ENCODE results near the gene HNRNPAB.

HNRNPAB gene

GRCh38 chr5:178232124-178232919, 28.0 kb downstream of the HNRNPAB start, which contains the start of gene PHYKPL:
Gene PHYKPL (minus strand): TSS chr5:178232802. CDS start chr5:178232550, 252 bp downstream.
- TF ChIP-seq CTCF (IDR thresholded peaks at IDR 0.05; ENCODE audit: control insufficient read depth, insufficient read depth, low read depth, low read length, missing control alignments) = no peak
- DNase-seq (ENCODE audit: low read depth) = no peak

GRCh38 chr5:178232920-178233429, 28.6 kb downstream of the HNRNPAB start:
- peak overlapping the region; percentile 95 for H3K4me3 ChIP-seq (ENCODE audit: control insufficient read depth, low read depth, low read length)
- no peak for DNase-seq (ENCODE audit: low read depth)
- no peak for TF ChIP-seq CTCF (IDR thresholded peaks at IDR 0.05; ENCODE audit: control insufficient read depth, insufficient read depth, low read depth, low read length, missing control alignments)

More at GRCh38 chr5:178232124-178232919, 28.0 kb downstream of the HNRNPAB start, which contains the start of gene PHYKPL:
- H3K4me3 ChIP-seq (ENCODE audit: control insufficient read depth, low read depth, low read length) = peak within 1 kb of the TSS; percentile 95

- DNase-seq (ENCODE audit: low read depth) = no peak
- no peak overlapping the region for H3K4me3 ChIP-seq (ENCODE audit: control insufficient read depth, low read depth, low read length)
- TF ChIP-seq CTCF (IDR thresholded peaks at IDR 0.05; ENCODE audit: control insufficient read depth, insufficient read depth, low read depth, low read length, missing control alignments) = no peak
Observed at GRCh38 chr5:178234121-178234749, 29.9 kb downstream of the HNRNPAB start.

- DNase-seq (ENCODE audit: low read depth) = no peak
- peak; percentile 81 for TF ChIP-seq CTCF (IDR thresholded peaks at IDR 0.05; ENCODE audit: control insufficient read depth, insufficient read depth, low read depth, low read length, missing control alignments)
- H3K4me3 ChIP-seq (ENCODE audit: control insufficient read depth, low read depth, low read length) = no peak overlapping the region
Observed at GRCh38 chr5:178234750-178235587, 30.6 kb downstream of the HNRNPAB start.

- H3K4me3 ChIP-seq (ENCODE audit: control insufficient read depth, low read depth, low read length) = no peak overlapping the region
- TF ChIP-seq CTCF (IDR thresholded peaks at IDR 0.05; ENCODE audit: control insufficient read depth, insufficient read depth, low read depth, low read length, missing control alignments) = no peak
- DNase-seq (ENCODE audit: low read depth) = no peak
Observed at GRCh38 chr5:178235588-178235974, 31.2 kb downstream of the HNRNPAB start.

- TF ChIP-seq CTCF (IDR thresholded peaks at IDR 0.05; ENCODE audit: control insufficient read depth, insufficient read depth, low read depth, low read length, missing control alignments) = no peak
- DNase-seq (ENCODE audit: low read depth) = no peak
Observed at GRCh38 chr5:178236126-178236525, 31.8 kb downstream of the HNRNPAB start.

More at GRCh38 chr5:178236126-178236525, 31.8 kb downstream of the HNRNPAB start:
- H3K4me3 ChIP-seq (ENCODE audit: control insufficient read depth, low read depth, low read length) = no peak overlapping the region
